Measurements from ENCODE around the gene AK4.

GRCh38 chr1:65245295-65245694 is 97.3 kb downstream of the AK4 start:
- TF ChIP-seq CTCF (IDR thresholded peaks at IDR 0.05; ENCODE audit: insufficient read depth, low read depth, low read length) (no peak), EZH2 (IDR thresholded peaks at IDR 0.05; ENCODE audit: insufficient read depth, low read length) (no peak)
